Transverse colon (tissue), 4 donors: Measurements from ENCODE around the gene AVP. TPM values are rescaled to one million over a fixed set of nuclear protein-coding genes. Genes with fewer than 3 reads are reported as not detected.
"Not testable (repeated sequence)": the region's sequence is repeated elsewhere in the genome, so short reads cannot be mapped to it uniquely, and the experiment has no call there.

Experiments
- DNase-seq: peaks from one replicate; pipeline ENCODE4 v3.0.0-alpha.2; 2019
- H3K27ac ChIP-seq, 4 donors: fragments of 200-600 bp; sonication (generic); 2 replicates each; pipeline ENCODE4 v1.5.1; 2016 to 2018; ENCODE audit warnings: inconsistent platforms in 4 of 4
- H3K27me3 ChIP-seq: fragments of 200-600 bp; sonication (generic); 2 replicates; pipeline ENCODE4 v1.5.1; 2017; ENCODE audit warnings: inconsistent platforms
- H3K36me3 ChIP-seq, 4 donors: fragments of 200-600 bp; sonication (generic); 2 replicates each; pipeline ENCODE4 v1.5.1; 2017 to 2019; ENCODE audit warnings: inconsistent platforms in 4 of 4
- H3K4me1 ChIP-seq, 4 donors: fragments of 200-600 bp; sonication (generic); 2 replicates each; pipeline ENCODE4 v1.5.1; 2017 to 2020; ENCODE audit warnings: inconsistent platforms in 4 of 4
- H3K4me3 ChIP-seq, 4 donors: fragments of 200-600 bp; sonication (generic); 1 replicate in 1 of 4; 2 replicates in 3 of 4; pipeline versions ENCODE4 v1.5.1 to v1.6.1; 2017 to 2019; ENCODE audit warnings: inconsistent platforms in 4 of 4
- H3K9me3 ChIP-seq, 2 donors: fragments of 200-600 bp; sonication (generic); 2 replicates each; pipeline ENCODE4 v1.5.1; 2017 to 2019; ENCODE audit warnings: inconsistent platforms in 2 of 2
- EP300 ChIP-seq: sonication (generic); formaldehyde crosslinking; IDR thresholded peaks from one replicate; pipeline ENCODE4 v1.6.1; 2017; ENCODE audit warnings: antibody characterized with exemption, low read depth
- POLR2A ChIP-seq: fragments of 450-650 bp; IDR thresholded peaks from one replicate; pipeline ENCODE4 v1.6.1; 2016; ENCODE audit warnings: antibody characterized with exemption, mild to moderate bottlenecking, moderate library complexity
- POLR2AphosphoS5 ChIP-seq, 3 donors: sonication (generic); formaldehyde crosslinking; IDR thresholded peaks; one replicate each; pipeline ENCODE4 v1.6.1; 2016; ENCODE audit warnings: antibody characterized with exemption in 3 of 3
- WGBS, 2 donors: methylation state at CpG; one replicate each; pipeline ENCODE4 v1.1.5; 2018; ENCODE audit warnings: low coverage in 1 of 2; 5-methylcytosine and 5-hydroxymethylcytosine counted together
- in situ Hi-C, 4 donors: fragments of 200-750 bp; cut with MboI; loops; one replicate each; pipeline versions ENCODE4 v1.15.0 to v1.15.1; 2017; ENCODE audit warnings: low sequenced_read_pairs in 3 of 4, low pct_ligation_motif_present in 1 of 4, low pct_unique_long_range_greater_than_20kb in 1 of 4
- intact Hi-C: fragments of 100-400 bp; cut with DNase I; formaldehyde crosslinking; loops from one replicate; pipeline ENCODE4 v1.15.1; 2023; ENCODE audit warnings: low total_unique reads
- total RNA-seq, 4 donors: library from RNA; depleted of rRNA; stranded (reverse); fragments of >200 nt; gene quantifications; one replicate each; pipeline ENCODE4 v1.1.0, GENCODE V29; 2016
- TF ChIP-seq, protein P1 (sequence below), 5 experiments: fragments of 200-600 bp in 3 of 5; fragments of 450-650 bp in 2 of 5; sonication (generic) in 3 of 5; IDR thresholded peaks; 1 replicate in 2 of 5; 2 replicates in 3 of 5; pipeline ENCODE4 v1.5.1; 2016 to 2017; ENCODE audit warnings: antibody characterized with exemption in 5 of 5, inconsistent platforms in 3 of 5, mild to moderate bottlenecking in 2 of 5, moderate library complexity in 1 of 5

AVP gene
- total RNA-seq, 4 donors from 2014 or later, result not detected

DNA sequence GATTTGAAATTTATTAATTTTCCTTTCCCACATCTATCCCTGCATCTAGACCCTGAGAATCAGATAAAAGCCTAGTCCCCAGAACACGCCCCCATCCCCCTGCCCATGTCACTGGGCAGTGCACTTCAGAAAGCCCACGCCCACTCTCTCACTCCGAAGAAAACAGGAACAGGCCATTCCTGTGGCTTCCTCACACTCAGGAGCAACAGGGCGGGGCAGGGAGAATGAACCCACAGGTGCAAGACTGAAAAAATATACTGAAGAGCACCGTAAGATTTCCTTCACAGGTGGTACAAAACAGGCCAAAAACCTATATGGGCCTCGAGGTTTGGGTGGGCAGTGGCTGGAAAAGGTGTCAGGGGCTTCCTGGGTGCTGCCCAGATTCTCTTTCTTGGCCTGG, 9.7 kb downstream of the AVP start:
- in situ Hi-C loops, result loop anchor here in 2 of 4 donors (25.0 kb wide), 1 partner anchor 237 kb away; no protein-coding TSS in a partner anchor
- no peak overlapping the region for H3K4me3 ChIP-seq
- H3K9me3 ChIP-seq, result no peaks in the 10 kb centered on the region
- peaks cover 0 to 12% (median 9%) of the 10 kb centered on the region in 4 donors for H3K4me1 ChIP-seq
- no peaks in the 10 kb centered on the region for H3K36me3 ChIP-seq
- DNase-seq, result no peak
- no peak for TF ChIP-seq EP300
- TF ChIP-seq POLR2A, result no peak
- TF ChIP-seq POLR2AphosphoS5 (IDR thresholded peaks at IDR 0.05), result no peak
- TF ChIP-seq, protein P1, sequence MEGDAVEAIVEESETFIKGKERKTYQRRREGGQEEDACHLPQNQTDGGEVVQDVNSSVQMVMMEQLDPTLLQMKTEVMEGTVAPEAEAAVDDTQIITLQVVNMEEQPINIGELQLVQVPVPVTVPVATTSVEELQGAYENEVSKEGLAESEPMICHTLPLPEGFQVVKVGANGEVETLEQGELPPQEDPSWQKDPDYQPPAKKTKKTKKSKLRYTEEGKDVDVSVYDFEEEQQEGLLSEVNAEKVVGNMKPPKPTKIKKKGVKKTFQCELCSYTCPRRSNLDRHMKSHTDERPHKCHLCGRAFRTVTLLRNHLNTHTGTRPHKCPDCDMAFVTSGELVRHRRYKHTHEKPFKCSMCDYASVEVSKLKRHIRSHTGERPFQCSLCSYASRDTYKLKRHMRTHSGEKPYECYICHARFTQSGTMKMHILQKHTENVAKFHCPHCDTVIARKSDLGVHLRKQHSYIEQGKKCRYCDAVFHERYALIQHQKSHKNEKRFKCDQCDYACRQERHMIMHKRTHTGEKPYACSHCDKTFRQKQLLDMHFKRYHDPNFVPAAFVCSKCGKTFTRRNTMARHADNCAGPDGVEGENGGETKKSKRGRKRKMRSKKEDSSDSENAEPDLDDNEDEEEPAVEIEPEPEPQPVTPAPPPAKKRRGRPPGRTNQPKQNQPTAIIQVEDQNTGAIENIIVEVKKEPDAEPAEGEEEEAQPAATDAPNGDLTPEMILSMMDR (IDR thresholded peaks at IDR 0.05), result no peak
- 20 to 44% methylated on average over 3 to 6 of the region's 6 CpGs for WGBS, 2 donors
- peaks cover 40% of the 10 kb centered on the region for H3K27me3 ChIP-seq
- no peak overlapping the region for H3K27ac ChIP-seq
- intact Hi-C loops, result no loop called here

GRCh38 chr20:3073251-3073643, 11.3 kb downstream of the AVP start:
- in situ Hi-C loops, result loop anchor here in 2 of 4 donors (25.0 kb wide), 1 partner anchor 239 kb away; no protein-coding TSS in a partner anchor
- H3K4me3 ChIP-seq, H3K27ac ChIP-seq, DNase-seq, intact Hi-C loops, H3K9me3 ChIP-seq, H3K36me3 ChIP-seq: not testable (repeated sequence)
- H3K27me3 ChIP-seq, result peaks cover 31% of the 10 kb centered on the region
- H3K4me1 ChIP-seq, result peaks cover 0 to 12% (median 9%) of the 10 kb centered on the region in 4 donors
- WGBS, 2 donors, result 86 to 87% methylated on average over 2 to 8 of the region's 8 CpGs

- in situ Hi-C loops (loop anchor here in 2 of 4 donors (25.0 kb wide), 1 partner anchor 240 kb away; no protein-coding TSS in a partner anchor), intact Hi-C loops (no loop called here)
- peaks cover 0 to 12% (median 9%) of the 10 kb centered on the region in 4 donors for H3K4me1 ChIP-seq
- H3K27ac ChIP-seq, result no peak overlapping the region
- no peak for TF ChIP-seq POLR2A
- no peak for TF ChIP-seq EP300
- no peak for TF ChIP-seq POLR2AphosphoS5 (IDR thresholded peaks at IDR 0.05)
- TF ChIP-seq, protein P1 (IDR thresholded peaks at IDR 0.05), result no peak
- H3K9me3 ChIP-seq, result no peaks in the 10 kb centered on the region
- H3K27me3 ChIP-seq, result peaks cover 31% of the 10 kb centered on the region
- WGBS, 2 donors, result 64 to 82% methylated on average over 2 to 22 of the region's 22 CpGs
- H3K36me3 ChIP-seq, result no peaks in the 10 kb centered on the region
- H3K4me3 ChIP-seq, result peak overlapping the region in 2 of 4 donors; percentile 22 to 57
- no peak for DNase-seq
Measured at GRCh38 chr20:3072530-3073250, 11.8 kb downstream of the AVP start.

- Histone ChIP-seq H3K4me3 (peak within 1 kb of the TSS; percentile 22 to 57 (median 48)), H3K4me1 (peaks cover 0 to 12% (median 9%) of the 10 kb centered on the region in 4 donors), H3K36me3 (no peaks in the 10 kb centered on the region), H3K27ac (no peak within 1 kb of the TSS), H3K27me3 (peaks cover 31% of the 10 kb centered on the region), H3K9me3 (no peaks in the 10 kb centered on the region)
- no peak for TF ChIP-seq POLR2A
- TF ChIP-seq POLR2AphosphoS5 (IDR thresholded peaks at IDR 0.05), result no peak
- no peak for TF ChIP-seq EP300
- TF ChIP-seq, protein P1 (IDR thresholded peaks at IDR 0.05), result no peak
- WGBS, 2 donors, result 35% methylated on average over 27 of the region's 95 CpGs; no CpG with 5 or more reads in 1 of the 2 donors
- in situ Hi-C loops, result loop anchor here in 2 of 4 donors (25.0 kb wide), 1 partner anchor 240 kb away; no protein-coding TSS in a partner anchor
- intact Hi-C loops, result no loop called here
- DNase-seq, result peak; percentile 57
Measured at GRCh38 chr20:3071610-3072529, 12.7 kb downstream of the AVP start, which contains the start of gene OXT. TSS of gene OXT (plus strand) at chr20:3071620. CDS start at chr20:3071656, 36 bp downstream.
